Coronary artery (tissue), 2 donors: Measurements from ENCODE around the gene CPA1.

ENCODE experiments used
- DNase-seq: peaks from one replicate; pipeline ENCODE4 v3.0.0-alpha.2; 2017; ENCODE audit warnings: low spot score
- H3K27ac ChIP-seq, 2 donors: fragments of 200-600 bp; sonication (generic); one replicate each; pipeline ENCODE4 v1.5.1; 2016 to 2019
- H3K4me3 ChIP-seq: fragments of 200-600 bp; sonication (generic); 2 replicates; pipeline ENCODE4 v1.5.1; 2016; ENCODE audit warnings: mild to moderate bottlenecking, moderate library complexity
- TF ChIP-seq, protein P1 (sequence below): fragments of 200-600 bp; sonication (generic); IDR thresholded peaks from one replicate; pipeline ENCODE4 v1.5.1; 2019; ENCODE audit warnings: antibody characterized with exemption

Gene CPA1

DNA sequence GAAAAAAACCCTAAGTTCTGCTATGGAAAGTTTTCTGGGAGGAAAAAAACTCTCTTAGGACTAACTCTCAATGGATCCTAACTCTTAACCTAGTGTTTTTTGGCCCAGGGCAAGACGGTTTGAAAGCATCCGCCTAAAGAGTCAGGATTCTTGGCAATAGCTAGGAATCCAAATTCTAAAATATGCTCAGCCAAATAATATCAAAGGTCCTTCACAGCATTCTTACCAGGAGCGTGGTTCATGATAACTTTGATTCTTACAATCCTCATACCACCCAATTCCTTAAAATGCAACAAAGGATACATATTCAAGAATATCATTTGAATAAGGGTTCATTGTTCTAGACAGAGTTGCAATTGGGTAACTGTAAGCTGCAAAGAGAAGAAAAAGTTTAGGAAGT is 21.3 kb downstream of the CPA1 start:
- no peak for DNase-seq
- TF ChIP-seq, protein P1, sequence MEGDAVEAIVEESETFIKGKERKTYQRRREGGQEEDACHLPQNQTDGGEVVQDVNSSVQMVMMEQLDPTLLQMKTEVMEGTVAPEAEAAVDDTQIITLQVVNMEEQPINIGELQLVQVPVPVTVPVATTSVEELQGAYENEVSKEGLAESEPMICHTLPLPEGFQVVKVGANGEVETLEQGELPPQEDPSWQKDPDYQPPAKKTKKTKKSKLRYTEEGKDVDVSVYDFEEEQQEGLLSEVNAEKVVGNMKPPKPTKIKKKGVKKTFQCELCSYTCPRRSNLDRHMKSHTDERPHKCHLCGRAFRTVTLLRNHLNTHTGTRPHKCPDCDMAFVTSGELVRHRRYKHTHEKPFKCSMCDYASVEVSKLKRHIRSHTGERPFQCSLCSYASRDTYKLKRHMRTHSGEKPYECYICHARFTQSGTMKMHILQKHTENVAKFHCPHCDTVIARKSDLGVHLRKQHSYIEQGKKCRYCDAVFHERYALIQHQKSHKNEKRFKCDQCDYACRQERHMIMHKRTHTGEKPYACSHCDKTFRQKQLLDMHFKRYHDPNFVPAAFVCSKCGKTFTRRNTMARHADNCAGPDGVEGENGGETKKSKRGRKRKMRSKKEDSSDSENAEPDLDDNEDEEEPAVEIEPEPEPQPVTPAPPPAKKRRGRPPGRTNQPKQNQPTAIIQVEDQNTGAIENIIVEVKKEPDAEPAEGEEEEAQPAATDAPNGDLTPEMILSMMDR: no peak
- Histone ChIP-seq H3K4me3 (no peak overlapping the region), H3K27ac (no peak overlapping the region)

DNA sequence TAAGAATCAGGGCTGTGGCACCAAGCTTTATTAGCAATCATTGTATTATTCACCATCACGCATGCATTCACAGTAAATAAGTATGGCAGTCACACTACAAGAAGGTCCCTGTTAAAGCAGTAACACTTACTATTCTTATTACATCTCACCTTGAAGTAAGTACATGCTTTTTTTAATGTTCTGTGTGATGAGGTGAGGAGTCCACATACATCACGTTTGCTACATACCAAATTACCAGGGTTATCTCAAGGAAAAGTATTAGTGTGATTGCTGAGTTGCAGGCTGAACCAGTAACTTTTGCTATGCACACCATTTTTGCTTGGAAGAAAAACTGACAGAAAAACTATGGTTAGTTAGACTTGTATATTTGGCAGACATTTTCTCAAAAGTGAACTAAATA is 24.7 kb downstream of the CPA1 start:
- DNase-seq: no peak
- Histone ChIP-seq H3K4me3 (no peak overlapping the region), H3K27ac (no peak overlapping the region)
- TF ChIP-seq, protein P1: no peak

DNA sequence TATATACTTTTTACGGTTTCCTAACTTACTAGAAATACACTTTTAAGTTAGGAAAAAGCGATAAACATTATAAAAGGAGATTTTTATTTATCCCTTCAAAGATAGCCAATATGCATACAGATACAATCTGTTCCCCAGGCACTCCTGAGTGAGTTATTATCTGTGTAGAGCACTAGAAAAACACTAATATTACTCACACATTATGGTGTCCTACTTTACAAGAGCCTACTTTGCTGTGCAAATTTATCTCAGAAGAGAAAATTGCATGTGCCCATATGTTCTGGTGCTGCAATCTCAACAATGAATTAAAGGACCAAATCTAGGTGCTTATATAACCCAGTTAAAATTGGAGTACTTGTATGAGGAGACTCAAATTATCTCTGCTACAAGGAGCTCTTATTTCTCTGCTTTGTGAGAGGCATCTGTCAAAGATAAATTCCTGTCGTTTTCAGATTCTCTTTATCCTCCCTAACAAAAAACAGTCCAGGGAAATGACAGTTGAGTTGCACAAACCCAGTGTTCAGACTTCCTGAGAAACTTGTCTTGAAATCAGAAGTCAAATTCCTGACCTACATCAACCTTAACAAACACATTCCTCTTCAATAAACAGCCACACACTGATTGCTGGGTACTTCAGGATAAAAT is 28.9 kb downstream of the CPA1 start:
- H3K27ac ChIP-seq: no peak overlapping the region
- DNase-seq: no peak
- TF ChIP-seq, protein P1: no peak
- no peak overlapping the region for H3K4me3 ChIP-seq

DNA sequence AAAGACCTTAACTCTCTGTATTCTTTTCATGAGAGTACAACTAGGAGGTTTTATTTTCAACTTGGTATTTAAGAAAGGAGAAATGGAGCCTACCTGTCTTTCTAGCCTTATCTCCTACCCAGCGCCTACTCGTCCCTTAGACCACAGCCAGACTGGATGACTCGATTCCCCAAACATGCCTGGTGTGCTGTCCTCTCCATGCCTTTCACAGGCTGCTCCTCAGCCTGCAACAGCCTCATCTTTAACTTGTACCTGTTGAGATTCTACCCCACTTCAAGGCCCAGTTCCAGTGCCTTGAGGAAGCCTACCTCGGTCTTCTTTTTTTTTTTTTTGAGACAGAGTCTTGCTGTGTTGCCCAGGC is 29.4 kb downstream of the CPA1 start:
- Histone ChIP-seq H3K4me3 (no peak overlapping the region), H3K27ac (no peak overlapping the region)
- DNase-seq: no peak
- TF ChIP-seq, protein P1: no peak

DNA sequence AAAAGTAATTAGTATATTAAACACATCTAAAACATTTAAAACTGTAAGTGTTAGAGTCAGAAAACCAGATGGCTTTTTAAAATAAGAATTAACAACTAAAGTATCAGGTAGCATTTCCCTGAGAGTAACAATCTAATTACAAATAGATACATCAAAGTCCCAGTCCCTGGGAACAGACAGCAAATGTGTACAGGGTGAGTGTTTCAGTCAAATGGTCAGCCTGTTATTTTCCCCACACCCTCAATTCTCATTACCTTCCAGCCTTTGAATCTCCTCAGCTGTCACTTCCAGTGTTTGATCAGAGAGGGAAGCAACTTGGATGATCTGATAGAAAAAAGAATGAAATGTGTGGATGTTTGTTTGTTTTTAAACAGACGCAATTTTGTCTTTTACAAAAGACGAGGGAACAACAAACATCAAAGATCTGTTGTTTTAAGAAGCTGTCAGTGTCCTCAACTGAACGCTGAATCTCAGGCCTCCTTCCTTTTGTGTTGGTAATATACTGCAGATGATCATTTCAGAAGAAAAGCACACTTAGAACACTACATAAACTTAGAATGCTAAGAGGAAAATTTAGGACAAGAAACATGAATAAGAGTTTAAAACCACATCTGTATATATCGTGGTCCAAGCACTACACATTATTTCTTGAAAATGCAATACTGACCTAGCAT is 30.7 kb downstream of the CPA1 start:
- TF ChIP-seq, protein P1: no peak
- no peak overlapping the region for H3K4me3 ChIP-seq
- H3K27ac ChIP-seq: no peak overlapping the region
- DNase-seq: no peak

DNA sequence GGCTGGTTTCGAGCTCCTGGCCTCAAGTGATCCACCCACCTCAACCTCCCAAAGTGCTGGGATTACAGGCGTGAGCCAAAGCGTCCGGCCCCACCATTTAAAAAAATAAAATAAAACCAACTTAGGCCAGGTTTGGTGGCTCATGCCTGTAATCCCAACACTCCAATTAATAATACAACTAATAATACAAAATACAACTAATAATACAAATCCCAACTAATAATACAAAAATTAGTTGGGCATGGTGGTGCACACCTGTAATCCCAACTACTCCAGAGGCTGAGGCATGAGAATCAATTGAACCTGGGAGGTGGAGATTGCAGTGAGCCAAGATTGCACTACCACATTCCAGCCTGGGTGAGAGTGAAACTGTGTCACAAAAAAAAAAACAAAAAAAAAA is 32.9 kb downstream of the CPA1 start:
- H3K27ac ChIP-seq: no peak overlapping the region
- TF ChIP-seq, protein P1: no peak
- H3K4me3 ChIP-seq: no peak overlapping the region
- DNase-seq: no peak

DNA sequence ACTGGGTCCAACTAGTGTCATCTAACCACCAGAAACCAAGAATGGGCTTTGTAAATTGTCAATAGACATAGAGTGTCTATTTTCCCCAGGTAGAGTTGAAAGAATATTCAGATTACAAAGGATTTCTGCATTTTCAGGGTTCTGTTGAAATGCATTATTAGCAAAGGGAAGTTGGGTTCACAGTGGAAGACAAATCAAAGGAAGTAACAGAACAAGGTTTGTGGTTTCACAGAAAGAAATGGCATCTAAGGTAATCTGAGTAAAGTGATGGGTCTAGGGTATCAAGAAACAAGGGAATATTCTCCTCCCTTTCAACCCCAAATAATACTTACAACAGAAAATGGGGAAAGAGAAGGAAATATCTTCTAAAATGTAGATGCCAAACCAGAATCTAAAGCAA is 34.7 kb downstream of the CPA1 start:
- DNase-seq: no peak
- TF ChIP-seq, protein P1: no peak
- H3K27ac ChIP-seq: no peak overlapping the region
- no peak overlapping the region for H3K4me3 ChIP-seq
